ENCODE data around the gene PARP9. TPM values are rescaled to one million over a fixed set of nuclear protein-coding genes. Genes with fewer than 3 reads are reported as not detected.

The PARP9 gene
- total and polyA plus RNA-seq, 2 of the 8 experiments (the other 6 are each of a cell fraction or from before 2014, with no cell fraction given), result 3.7 to 4.5 TPM

DNA sequence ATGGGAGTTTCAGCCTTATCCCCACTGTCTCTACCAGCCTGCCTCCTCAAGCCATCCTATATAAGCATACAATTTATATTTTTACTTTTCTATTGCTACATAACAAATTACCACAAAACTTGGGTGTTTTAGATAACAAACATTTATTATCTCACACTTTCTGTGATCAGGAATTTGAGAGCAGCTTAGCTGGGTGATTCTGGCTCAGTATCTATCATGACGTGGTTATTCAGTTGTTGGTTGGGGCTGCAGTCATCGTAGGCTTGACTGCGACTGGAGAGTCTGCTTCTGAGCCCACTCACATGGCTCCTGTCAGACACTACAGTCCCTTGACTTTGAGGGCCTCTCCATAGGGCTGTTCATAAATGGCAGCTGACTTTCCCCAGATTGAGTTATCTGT is 34.1 kb upstream of the PARP9 start (continued):
- TF ChIP-seq SIX5 (IDR thresholded peaks at IDR 0.05; ENCODE audit: low read depth, low read length) (no peak), JUND (IDR thresholded peaks at IDR 0.05; ENCODE audit: low read length) (no peak), MAFK (IDR thresholded peaks at IDR 0.05; ENCODE audit: low read depth, low read length) (no peak), CTBP2 (IDR thresholded peaks at IDR 0.05; ENCODE audit: borderline replicate concordance, insufficient read depth, insufficient read length, low read length) (no peak), CHD2 (IDR thresholded peaks at IDR 0.05; ENCODE audit: low read length) (no peak), SIRT6 (IDR thresholded peaks at IDR 0.05; ENCODE audit: low read length) (no peak)
